ELR (cell line): ENCODE results near the gene GRAMD1A.
"Not testable (repeated sequence)": the region's sequence is repeated elsewhere in the genome, so short reads cannot be mapped to it uniquely, and the experiment has no call there.

Experiments
- DNase-seq: peaks from one replicate; pipeline ENCODE4 v3.0.0-alpha.2; 2015; ENCODE audit warnings: low read depth

The GRAMD1A gene

DNA sequence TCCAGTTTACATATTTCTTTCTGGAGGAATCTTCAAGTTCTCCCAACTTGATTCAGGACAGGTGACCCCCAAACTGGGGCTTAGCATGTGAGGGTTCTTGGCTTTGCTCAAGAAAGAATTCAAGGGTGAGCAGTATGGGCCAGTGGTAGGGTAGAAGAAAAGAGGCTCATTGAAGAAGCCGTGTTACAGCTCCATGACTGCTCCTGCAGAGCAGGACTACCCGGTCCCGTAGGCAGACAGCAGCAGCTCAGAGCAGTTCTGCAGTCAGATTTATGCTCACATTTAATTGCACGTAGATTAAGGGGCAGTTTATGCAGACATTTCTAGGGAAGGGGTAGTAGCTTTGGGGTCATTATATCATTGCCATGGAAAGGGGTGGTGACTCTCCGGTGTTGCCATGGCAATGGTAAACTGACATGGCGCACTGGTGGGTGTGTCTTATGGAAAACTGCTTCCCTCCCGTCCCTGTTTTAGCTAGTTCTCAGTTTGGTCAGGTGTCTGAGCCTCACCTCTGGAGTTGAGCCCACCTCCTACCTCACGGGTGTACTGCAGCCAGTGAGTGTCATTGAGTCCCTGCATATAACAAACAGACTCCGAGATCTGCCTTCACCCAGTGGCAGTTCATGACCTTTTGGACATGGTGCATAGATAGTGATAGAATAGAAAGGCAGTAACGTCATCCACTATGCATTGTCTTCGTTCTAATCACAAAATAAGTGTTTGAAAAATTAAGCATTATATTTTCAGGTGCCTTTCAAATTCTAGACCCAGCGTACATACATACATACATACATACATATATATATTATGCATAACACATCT is 20.1 kb upstream of the GRAMD1A start:
- no peak for DNase-seq

DNA sequence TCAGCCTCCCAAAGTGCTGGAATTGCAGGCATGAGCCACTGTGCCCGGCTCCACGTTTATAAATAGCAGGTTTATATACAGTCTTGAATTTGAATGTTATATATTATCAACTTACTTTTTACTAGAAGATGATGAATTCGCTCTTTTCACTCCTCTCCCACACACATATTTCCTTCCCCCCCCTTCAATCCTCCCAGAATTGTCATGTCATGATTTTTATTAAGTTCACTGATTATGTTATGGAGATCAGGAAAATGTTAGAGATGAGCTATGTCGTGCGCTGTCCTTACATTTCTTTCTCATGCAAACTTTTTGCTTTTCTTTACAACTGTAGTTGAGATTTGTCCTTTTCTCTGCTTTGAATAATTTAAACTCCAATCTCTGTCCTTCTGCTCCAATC is 17.8 kb upstream of the GRAMD1A start:
- no peak for DNase-seq

DNA sequence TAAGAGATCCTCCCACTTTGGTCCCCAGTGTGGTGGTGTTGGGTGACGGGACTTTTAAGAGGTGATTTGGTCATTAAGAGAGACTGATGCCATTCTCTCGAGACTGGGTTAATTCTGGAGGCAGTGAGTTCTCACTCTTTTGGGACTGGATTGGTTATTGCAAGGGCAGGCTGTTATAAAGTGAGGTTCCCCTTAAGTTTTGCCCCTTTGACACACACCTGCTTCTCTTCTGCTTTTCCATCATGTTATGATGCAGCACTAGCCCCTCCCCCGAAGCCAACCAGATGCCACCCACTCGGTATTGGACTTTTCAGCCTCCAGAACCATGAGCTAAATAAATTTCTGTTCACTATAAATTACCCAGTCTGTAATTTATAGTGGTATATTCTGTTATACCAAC is 16.3 kb upstream of the GRAMD1A start:
- DNase-seq = no peak

DNA sequence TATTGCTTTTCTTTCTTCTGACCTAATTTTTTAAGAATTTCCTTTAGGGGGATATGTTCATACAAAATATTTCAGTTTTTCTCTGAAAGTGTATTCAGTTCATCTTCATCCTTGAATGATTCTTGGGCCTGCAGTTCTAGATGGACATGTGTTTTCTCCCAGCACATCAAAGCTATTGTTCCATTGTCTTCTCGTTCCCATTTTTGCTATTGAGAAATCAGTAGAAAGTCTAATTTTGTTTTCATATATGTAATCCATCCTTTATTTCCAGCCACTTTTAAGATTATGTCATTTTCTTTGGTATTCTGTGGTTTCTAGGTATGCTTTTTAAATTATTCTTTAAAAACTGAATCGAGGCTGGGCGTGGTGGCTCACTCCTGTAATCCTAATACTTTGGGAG is 15.8 kb upstream of the GRAMD1A start:
- DNase-seq = no peak

DNA sequence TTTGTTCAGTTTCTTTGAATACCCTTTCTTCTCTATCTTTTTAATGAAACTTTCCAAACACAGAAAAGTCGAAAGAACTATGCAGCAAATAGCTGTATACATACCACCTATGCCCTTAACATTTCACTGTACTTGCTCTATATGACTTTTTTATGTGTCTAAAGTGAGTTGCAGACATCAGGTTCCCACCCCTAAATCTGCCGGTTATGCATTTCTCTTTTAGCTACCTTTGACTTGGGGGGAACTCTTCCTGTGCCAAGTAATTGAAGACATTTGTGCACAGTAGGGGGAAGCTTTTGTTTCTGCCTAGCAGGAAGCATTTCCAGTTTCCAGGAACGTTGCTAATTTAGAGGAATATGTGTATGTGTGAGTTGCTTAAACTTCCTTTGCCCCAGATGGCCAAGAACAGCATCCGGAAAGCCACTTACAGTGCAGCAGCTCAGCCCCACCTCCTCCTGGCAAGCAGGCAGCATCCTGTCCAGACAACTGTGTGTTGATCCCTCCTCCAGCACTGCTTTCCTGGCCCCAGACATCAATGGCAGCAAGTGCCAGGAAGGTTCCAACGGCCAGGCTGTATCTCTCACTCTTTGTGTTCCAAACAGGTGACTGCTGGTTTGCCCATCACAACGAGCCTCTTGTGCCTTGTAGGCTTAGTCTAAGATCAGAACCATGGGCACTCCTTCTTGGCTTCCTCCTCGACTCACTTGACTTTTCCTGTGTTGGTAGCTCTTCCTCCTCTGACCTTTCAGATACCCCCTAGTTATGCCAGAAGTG is 14.7 kb upstream of the GRAMD1A start:
- peak; percentile 37 for DNase-seq

DNA sequence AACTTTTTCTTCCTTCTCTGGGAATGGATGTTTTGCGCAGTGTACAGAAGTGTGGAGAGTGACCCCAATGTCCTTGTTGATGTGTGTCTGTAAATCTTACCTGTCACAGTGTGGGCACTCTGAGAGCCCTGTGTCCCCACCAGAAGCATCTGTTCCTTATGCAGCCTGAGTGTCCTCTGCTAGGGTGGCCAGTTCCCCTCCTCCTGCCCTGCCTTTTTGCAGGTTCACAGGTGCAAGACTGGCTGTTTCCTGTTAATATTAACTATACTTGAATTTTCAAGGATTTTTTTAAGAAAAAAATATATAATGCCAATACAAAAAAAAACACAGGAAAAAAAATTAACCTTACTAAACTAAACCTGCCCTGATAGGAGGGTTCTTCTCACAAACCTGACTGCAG is 12.0 kb upstream of the GRAMD1A start:
- DNase-seq = no peak

DNA sequence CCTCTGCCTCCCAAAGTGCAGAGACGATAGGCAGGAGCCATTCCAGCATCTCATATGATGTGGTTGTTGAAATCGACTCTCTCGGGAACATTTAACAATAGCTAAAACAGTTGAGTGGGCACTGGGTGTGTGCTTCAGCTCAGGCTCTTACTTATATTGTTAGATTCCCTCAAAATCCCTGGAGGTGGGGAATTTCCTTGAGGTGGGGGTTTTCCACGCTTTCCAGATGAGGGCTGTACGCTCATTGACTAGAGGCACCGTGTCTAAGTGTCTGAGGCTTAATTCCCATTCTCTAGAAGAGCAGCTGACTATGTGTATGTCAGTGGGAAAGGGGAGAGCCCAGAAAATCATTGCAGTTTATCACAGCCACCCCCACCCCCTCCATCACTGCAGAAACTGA is 10.8 kb upstream of the GRAMD1A start:
- no peak for DNase-seq

DNA sequence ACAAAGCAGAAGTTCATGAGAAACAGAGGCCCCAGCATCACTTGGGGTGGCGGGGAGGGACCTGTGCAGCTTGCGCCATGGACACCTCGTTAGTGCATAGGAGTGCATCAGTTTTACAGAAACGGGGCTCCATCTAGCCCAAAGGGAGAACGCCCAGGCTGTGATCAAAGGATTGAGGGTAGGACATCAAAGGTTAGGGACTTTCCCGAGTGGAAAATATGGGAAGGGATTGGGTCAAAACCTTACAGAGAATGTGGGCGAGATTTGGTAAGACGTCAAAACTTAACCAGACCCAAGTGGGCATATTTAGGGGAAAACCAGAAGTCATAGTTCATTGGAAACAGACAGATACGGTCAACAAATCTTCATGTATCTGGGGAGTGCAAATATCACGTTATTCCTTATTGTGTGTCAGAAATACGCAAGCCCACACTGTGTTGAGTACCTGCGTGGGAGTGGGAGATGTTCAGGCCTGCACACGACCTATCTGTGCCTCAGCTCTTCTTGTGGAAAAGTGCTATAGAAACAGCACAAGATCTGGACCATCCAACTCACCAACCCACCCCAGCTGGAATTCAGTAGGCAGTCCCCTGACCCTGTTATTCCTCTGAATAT is 9.4 kb upstream of the GRAMD1A start:
- no peak for DNase-seq

DNA sequence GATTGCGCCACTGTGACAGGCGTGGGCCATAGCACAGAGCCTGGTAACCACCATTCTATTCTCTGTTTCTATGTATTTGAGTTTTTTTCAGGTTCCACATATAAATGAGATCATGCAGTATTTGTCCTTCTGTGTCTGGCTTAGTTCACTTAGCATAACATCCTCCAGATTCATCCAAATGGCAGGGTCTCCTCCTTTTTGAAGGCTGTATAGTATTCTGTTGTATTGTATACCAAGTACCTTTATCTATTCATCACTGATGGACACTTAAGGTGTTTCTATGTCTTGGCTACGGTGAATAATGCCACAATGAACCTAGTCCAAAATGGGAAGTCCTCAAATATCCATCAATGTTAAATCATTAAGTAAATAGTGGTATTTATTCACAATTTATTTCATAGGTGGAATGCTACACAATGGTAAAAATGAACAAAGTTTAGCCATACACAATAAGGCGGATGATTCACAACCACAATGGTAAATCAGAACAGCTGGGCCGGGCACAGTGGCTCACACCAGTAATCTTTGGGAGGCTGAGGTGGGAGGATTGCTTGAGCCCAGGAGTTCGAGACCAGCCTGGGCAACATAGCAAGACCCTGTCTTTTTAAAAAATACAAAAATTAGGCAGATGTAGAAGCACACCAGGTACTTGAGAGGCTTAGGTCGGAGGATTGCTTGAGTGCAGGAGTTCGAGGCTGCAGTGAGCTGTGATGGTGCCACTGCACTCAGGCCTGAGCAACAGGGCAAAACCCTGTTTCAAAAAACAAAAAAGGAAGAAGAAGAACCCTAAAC is 8.4 kb upstream of the GRAMD1A start:
- DNase-seq = no peak

DNA sequence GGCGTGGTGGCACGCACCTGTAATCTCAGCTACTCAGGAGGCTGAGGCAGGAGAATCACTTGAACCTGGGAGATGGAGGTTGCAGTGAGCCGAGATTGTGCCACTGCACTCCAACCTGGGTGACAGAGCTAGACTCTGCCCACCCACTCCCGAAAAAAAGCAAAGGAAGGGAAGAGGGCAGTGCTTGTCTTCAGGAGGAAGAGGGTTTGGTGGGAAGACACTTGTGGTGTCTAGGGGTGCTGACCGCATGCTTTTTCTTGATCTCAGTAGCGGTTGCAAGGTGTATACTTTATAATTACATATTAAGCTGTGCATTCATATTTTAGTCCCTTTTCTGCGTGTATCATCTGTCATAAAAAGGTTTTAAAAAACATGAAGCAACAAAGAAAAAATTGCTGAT is 7.5 kb upstream of the GRAMD1A start:
- not testable (repeated sequence) for DNase-seq

DNA sequence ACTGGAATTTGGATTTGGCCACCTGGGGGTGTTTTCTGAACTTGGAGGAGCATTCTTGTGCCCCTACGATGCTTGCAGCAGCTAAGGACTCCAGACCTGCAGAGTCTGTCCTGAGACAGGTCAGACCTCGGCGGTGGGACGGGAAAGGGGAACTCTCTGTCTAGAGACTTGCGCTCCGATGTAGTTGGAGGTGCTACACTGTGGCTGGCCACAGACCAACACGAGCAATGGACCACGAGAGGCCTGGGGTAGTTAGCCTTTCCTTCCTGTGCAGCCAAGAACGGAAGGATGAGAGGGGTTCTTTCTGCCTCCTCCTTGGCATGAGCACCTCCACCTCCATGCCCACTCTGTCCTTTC is 5.9 kb upstream of the GRAMD1A start:
- no peak for DNase-seq

DNA sequence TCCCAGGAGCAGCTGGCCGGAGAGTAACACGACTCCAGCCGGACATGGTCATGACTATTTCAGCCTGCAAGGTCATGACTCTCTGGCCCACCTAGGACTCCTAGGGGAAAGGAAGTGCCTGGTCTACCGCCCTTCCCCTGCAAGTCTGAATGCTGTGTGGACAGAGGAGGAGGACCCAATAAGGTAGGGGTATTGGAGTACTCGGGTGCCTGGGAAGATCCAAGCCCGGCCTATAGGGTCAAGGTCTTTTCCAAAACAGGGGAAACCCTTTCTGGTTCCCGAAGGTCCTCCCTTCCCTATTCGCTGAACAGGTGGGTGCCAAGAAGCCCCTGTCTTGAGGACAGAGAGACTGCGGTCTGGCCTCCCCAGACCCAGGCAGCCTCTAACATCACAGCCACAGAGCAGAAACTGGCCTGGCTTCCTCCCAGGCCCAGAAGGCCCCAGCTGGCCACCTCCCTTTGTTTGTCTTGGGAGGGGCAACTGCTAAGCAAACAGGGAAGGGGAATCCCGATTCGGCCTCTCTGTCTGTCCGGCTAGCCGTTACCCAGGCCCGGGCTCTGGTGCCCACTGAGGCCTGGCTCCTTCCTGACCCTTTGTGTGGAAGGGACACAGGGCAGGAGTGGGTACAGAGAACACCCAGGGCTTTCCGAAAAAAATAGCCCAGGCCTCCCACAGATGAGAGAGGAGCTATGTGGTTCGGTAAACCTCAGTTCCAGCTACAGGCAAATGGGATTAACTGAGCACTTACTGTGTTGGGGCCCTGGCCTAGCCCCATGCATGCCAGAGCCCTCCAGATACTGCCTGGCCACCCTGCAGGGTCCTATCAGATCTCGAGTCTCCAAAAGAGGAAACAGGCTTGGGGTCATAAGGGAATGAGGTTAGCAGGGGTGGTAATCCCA is 5.2 kb upstream of the GRAMD1A start:
- DNase-seq = no peak

DNA sequence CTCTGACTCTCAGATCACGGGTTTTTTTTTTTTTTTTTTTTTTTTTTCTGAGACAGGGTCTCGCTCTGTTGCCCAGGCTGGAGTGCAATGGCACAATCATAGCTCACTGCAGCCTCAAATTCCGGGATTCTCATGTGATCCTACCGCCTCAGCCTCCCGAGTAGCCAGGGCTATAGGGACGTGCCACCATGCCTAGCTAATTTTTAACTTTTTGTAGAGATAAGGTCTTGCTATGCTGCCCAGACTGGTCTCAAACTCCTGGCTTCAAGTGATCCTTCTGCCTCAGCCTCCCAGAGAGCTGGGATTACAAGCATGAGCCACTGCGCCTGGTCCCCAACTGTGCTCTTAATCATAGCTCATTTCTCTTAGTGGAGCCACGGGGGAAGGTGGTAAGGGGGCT is 4.6 kb upstream of the GRAMD1A start:
- no peak for DNase-seq

DNA sequence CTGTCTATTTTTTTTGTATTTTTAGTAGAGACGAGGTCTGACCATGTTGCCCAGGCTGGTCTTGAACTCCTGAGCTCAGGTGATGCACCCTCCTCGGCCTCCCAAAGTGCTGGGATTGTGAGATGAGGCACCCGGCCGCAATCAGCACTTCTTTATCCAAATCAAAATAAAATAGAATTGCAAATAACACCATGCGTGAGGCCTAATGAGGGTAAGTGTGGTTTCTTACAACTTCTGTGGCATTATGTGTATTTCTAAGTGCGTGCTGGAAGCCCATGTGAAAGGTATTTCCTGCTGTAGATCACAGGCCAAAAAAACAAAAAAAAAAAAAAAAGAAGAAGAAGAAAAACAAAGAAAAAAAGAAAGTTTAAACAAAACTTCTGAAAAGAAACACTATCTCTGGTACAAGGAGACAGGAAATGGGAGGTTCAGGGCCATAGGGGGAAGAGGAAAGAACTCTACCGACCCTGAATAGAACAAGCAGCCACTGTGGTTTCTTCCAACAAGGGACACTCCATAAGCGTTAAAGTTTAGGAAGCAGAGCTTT is 3.0 kb upstream of the GRAMD1A start:
- no peak for DNase-seq

DNA sequence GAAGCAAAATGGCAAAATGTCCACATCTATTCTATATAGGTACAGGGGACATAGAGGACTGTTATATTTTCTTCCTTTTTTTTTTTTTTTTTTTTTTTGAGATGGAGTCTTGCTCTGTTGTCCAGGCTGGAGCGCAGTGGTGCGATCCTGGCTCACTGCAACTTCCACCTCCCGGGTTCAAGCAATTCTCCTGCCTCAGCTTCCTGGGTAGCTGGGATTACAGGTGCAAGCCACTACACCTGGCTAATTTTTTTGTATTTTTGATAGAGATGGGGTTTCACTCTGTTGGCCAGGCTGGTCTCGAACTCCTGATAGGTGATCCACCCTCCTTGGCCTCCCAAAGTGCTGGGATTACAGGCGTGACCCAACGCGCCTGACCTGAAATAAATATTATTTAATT is 1.9 kb upstream of the GRAMD1A start:
- not testable (repeated sequence) for DNase-seq

DNA sequence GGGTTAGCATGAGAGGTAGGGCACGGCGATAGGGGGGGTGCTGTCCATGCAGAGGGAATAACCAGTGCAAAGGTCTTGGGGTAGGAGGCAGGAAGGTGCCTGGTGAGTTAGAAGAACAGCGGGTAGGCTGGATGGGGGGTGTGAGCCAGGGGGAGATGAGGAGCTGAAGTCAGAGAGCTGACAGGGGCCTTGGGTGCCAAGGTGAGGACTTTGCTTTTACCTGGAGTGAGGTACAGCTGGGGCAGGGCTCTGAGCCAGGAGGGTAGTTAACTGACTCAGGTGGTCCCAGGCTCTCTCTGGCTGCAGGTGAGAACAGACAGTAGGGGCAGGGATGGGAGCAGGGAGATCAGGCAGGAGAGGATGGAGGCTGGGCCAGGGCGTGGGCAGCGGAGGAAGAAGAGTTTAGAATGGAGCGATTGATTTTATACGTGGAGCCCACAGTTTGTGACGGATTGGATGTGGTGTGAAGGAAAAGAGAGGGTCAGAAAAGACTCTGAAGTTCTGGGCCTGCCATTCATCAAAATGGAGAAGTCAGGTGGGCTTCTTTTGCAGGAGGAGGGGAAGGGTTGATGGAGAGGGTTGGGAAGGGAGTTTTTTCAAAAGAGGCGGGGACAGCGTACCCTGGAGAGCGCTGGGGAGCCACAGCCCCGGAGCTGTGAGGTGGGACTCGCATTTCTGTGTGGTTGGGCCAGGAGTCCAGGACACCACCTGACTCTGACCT is 1.2 kb upstream of the GRAMD1A start:
- DNase-seq = no peak

DNA sequence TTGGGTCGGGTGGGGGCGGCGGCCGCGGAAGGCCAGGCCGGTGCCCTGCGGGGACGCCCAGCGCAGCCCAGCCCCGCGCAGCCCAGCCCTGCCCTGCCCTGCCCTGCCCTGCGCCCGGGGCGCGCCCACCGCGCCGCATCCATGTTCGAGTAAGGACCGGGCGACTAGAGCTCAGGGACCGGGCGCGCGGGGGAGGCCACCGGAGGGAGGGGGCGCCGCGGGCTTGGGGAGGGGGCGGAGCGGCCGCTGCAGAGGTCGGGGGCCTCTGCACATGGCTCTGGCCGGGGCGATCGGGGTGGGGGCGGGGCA is 169 bp downstream of the GRAMD1A start:
- no peak for DNase-seq

DNA sequence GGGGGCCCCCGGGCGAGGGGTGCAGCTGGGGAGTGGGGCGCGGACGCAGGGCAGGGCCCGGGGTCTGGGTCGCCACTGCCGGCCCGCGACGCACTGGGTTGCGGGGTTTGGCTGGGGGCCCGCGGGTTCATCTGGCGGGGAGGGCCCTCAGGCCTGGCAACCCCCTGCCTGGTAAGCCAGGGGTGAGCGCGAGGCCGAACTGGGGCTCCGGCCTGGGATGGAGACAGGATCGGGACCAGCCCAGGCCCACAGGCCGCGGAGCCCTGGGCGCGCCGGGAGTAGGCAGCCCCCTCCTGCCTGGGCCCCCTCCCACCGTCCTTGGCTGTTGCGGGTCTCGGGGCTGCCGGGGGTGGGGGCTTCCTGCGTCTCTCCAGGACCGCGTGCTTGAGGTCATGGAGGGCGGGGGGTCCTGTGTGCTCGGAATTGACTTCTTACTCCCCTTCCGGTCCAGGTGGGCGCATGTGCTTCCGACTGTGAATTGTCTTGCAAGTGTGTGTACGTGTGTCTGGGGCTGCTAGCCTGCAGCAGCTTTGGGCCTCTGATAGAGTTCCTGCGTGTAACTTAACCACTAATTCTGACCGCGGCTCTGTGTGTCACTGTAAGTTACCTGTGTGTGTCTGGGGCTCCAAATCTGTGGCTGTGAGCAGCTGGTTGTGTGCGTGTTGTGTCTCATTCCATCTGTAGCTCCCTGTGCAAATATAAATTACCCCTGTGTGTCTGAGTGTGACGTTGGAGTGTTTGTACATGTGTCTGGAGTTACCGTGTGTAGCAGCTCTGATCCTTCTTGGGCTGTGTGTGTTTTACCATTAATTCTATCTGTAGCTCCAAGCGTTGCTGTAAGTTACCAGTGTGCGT is 751 bp downstream of the GRAMD1A start:
- peak; percentile 53 for DNase-seq

DNA sequence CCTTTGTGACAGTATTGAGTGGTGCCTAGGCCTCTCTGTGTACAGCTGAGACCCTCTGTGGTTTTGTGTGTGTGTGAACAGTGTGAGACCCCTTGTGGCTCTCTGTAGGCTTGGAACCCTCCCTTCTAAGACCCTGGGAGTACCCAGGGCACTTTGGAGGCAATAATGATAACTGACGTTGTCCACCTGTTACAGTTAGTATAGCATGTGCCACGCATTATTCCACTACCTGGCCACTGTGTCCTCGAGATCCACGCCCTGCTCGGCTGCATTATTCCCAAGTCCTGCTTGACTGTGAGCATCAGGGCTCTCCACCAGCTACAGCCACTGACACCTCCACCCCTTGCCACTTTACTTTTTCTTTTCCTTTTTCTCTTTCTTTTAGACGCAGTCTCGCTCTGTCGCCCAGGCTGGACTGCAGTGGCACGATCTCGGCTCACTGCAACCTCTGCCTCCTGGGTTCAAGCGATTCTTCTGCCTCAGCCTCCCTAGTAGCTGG is 2.0 kb downstream of the GRAMD1A start:
- no peak for DNase-seq
